Right atrium auricular region (tissue), 2 donors: ENCODE results near the gene SLC17A4. TPM values are rescaled to one million over a fixed set of nuclear protein-coding genes. Genes with fewer than 3 reads are reported as not detected.

Source experiments
- DNase-seq: peaks from one replicate; pipeline ENCODE4 v3.0.0-alpha.2; 2019; ENCODE audit warnings: low spot score
- H3K27ac ChIP-seq, 2 donors: fragments of 200-600 bp; sonication (generic); 1 replicate in 1 of 2; 2 replicates in 1 of 2; pipeline ENCODE4 v1.5.1; 2016 to 2019
- H3K27me3 ChIP-seq, 2 donors: fragments of 200-600 bp; sonication (generic); one replicate each; pipeline versions ENCODE4 v1.5.1 to v1.6.0; 2017 to 2019
- H3K36me3 ChIP-seq: fragments of 200-600 bp; sonication (generic); one replicate; pipeline ENCODE4 v1.5.1; 2016
- H3K4me1 ChIP-seq, 2 donors: fragments of 200-600 bp; sonication (generic); one replicate each; pipeline versions ENCODE4 v1.5.1 to v1.6.0; 2017 to 2019
- H3K4me3 ChIP-seq, 2 donors: fragments of 200-600 bp; sonication (generic); 1 replicate in 1 of 2; 2 replicates in 1 of 2; pipeline ENCODE4 v1.5.1; 2017 to 2019; ENCODE audit warnings: mild to moderate bottlenecking in 1 of 2, moderate library complexity in 1 of 2
- H3K9me3 ChIP-seq, 2 donors: fragments of 200-600 bp; sonication (generic); one replicate each; pipeline ENCODE4 v1.5.1; 2019
- CTCF ChIP-seq, 2 donors: fragments of 200-600 bp; sonication (generic); IDR thresholded peaks; one replicate each; pipeline ENCODE4 v1.5.1; 2019; ENCODE audit warnings: antibody characterized with exemption in 2 of 2
- total RNA-seq, 2 donors: library from RNA; depleted of rRNA; stranded (reverse); fragments of >200 nt; gene quantifications; one replicate each; pipeline ENCODE4 v1.1.0, GENCODE V29; 2016

The SLC17A4 gene
- total RNA-seq, 2 donors from 2014 or later = not detected

DNA sequence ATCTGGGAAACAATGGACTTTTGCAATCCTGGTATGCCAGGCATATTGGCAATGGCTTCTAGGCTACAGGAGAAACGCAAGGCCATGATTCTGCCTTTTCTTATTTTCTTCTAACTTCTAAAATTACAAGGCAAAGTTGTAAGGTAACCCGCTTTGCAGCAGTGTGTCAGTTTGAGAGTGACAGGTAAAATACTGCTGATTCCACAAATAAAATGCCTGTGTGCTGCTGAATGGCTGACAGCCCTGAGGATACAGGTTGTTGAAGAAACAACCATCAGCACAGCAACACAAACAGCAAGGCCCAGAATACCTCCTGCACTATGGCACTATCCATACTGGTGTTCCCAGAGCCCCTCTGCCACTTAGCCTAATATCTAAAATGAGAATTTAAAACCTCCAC is 40.2 kb downstream of the SLC17A4 start:
- TF ChIP-seq CTCF (IDR thresholded peaks at IDR 0.05) = no peak
- no peaks in the 10 kb centered on the region for H3K27me3 ChIP-seq
- H3K4me1 ChIP-seq = no peaks in the 10 kb centered on the region
- no peak overlapping the region for H3K27ac ChIP-seq
- no peak for DNase-seq
- H3K9me3 ChIP-seq = no peaks in the 10 kb centered on the region
- H3K4me3 ChIP-seq = no peak overlapping the region
- no peaks in the 10 kb centered on the region for H3K36me3 ChIP-seq

DNA sequence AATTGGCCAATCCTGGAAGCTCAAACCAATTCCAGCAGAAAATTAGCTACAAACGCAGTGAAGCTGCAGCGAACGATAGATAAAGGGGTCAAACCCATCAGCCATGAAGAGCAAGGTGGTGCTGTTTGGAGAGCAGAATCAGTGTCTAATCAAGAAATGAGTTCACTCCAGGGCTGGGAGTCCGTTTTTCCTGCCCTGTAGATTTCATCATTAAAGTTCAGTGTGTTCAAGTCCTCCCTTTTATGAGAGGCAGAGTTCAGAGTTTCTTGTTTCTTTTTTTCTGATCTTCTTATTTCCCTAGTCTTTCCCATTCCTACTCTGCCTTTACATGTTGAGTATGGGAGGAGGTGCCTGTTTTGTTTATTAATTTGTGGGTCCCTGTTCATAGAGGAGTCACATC is 46.9 kb downstream of the SLC17A4 start:
- no peak for TF ChIP-seq CTCF (IDR thresholded peaks at IDR 0.05)
- no peaks in the 10 kb centered on the region for H3K9me3 ChIP-seq
- no peak overlapping the region for H3K27ac ChIP-seq
- no peaks in the 10 kb centered on the region for H3K4me1 ChIP-seq
- no peak overlapping the region for H3K4me3 ChIP-seq
- DNase-seq = no peak
- H3K27me3 ChIP-seq = no peaks in the 10 kb centered on the region
- no peaks in the 10 kb centered on the region for H3K36me3 ChIP-seq

- H3K27me3 ChIP-seq = no peaks in the 10 kb centered on the region
- H3K4me3 ChIP-seq = no peak overlapping the region
- DNase-seq = no peak
- H3K27ac ChIP-seq = no peak overlapping the region
- H3K4me1 ChIP-seq = no peaks in the 10 kb centered on the region
- H3K9me3 ChIP-seq = no peaks in the 10 kb centered on the region
- H3K36me3 ChIP-seq = no peaks in the 10 kb centered on the region
- TF ChIP-seq CTCF (IDR thresholded peaks at IDR 0.05) = no peak
Observed at GRCh38 chr6:25804804-25805203, 50.3 kb downstream of the SLC17A4 start.

DNA sequence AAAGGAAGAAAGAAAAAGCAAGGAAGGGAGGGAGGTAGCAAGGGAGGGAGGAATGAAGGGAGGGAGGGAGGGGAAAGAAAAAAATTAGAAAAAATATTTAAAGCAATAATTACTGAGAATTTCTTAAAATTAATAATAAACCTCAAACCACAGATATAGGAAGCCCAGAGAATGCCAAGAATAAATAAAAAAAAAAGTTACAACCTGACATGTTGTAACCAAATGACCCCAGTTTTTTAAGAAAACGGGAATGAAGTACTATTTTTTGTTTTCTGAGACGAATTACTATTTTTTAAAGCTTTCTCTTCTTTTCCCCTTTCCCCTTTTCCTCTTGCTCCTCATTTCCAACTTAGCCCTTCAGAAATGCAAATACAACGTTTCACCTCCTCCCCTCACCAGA is 60.7 kb downstream of the SLC17A4 start:
- no peak overlapping the region for H3K27ac ChIP-seq
- H3K27me3 ChIP-seq = no peaks in the 10 kb centered on the region
- no peak for DNase-seq
- no peak overlapping the region for H3K4me3 ChIP-seq
- no peaks in the 10 kb centered on the region for H3K9me3 ChIP-seq
- no peak for TF ChIP-seq CTCF (IDR thresholded peaks at IDR 0.05)
- H3K4me1 ChIP-seq = no peaks in the 10 kb centered on the region
- no peaks in the 10 kb centered on the region for H3K36me3 ChIP-seq

DNA sequence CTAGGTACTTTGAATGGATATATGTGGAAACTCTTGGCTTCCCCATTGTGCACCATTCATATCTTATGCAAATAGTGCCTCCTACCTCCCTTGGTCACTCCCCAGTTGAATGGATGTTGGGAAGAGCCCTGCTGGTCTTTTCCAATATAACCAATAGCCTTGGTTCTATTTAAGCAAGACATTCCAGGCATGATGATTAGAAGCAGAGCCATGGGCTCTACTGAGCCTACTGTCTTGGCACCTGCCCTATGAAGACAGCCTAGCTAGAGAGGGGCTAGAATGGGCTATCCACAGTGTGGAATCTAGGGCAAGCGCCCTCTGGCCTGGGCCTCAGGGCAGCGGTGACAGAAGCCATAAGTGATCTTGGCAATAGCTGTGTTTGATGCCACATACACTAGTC is 61.7 kb downstream of the SLC17A4 start:
- no peaks in the 10 kb centered on the region for H3K27me3 ChIP-seq
- no peak for TF ChIP-seq CTCF (IDR thresholded peaks at IDR 0.05)
- no peak for DNase-seq
- no peaks in the 10 kb centered on the region for H3K36me3 ChIP-seq
- H3K9me3 ChIP-seq = no peaks in the 10 kb centered on the region
- H3K27ac ChIP-seq = no peak overlapping the region
- H3K4me3 ChIP-seq = no peak overlapping the region
- no peaks in the 10 kb centered on the region for H3K4me1 ChIP-seq

DNA sequence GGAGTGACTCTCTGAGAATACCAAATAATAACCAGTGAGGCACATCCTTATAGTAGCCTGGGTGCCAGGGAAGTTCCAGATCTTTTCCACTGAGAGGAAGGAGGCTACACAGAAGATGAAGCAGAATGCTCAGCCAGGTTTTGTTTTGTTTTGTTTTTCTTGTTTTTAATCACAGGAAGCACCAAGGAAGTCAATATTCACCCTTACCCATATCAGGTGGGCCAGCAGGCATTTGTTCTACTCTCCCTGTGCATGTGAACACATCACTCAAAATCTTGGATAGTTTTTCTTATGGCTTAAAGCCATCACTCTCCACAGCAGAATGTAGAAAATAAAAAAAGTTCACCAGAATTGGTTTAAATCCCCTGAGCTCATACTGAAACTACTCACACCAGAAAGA is 66.8 kb downstream of the SLC17A4 start:
- no peaks in the 10 kb centered on the region for H3K9me3 ChIP-seq
- H3K27me3 ChIP-seq = no peaks in the 10 kb centered on the region

More for the DNA sequence above, 66.8 kb downstream of the SLC17A4 start:
- no peak for DNase-seq
- Histone ChIP-seq H3K4me1 (no peaks in the 10 kb centered on the region), H3K4me3 (no peak overlapping the region), H3K27ac (no peak overlapping the region), H3K36me3 (no peaks in the 10 kb centered on the region)
- no peak for TF ChIP-seq CTCF (IDR thresholded peaks at IDR 0.05)
